Measurements from ENCODE around the gene MARCHF4. TPM values are rescaled to one million over a fixed set of nuclear protein-coding genes. Genes with fewer than 3 reads are reported as not detected.

Gene MARCHF4
- total RNA-seq, 1 donor from 2014 or later, result 0.09 TPM

- DNase-seq (ENCODE audit: low spot score in 2 of 2, unreplicated experiment in 2 of 2), result no peak
- Mint-ChIP-seq H3K4me3 (no peak overlapping the region), H3K4me1 (no peaks in the 10 kb centered on the region), H3K9me3 (no peaks in the 10 kb centered on the region), H3K27ac (no peak overlapping the region), H3K27me3 (ENCODE audit: low read depth) (peaks cover 25% of the 10 kb centered on the region), H3K36me3 (no peaks in the 10 kb centered on the region)
- TF ChIP-seq, protein P1, sequence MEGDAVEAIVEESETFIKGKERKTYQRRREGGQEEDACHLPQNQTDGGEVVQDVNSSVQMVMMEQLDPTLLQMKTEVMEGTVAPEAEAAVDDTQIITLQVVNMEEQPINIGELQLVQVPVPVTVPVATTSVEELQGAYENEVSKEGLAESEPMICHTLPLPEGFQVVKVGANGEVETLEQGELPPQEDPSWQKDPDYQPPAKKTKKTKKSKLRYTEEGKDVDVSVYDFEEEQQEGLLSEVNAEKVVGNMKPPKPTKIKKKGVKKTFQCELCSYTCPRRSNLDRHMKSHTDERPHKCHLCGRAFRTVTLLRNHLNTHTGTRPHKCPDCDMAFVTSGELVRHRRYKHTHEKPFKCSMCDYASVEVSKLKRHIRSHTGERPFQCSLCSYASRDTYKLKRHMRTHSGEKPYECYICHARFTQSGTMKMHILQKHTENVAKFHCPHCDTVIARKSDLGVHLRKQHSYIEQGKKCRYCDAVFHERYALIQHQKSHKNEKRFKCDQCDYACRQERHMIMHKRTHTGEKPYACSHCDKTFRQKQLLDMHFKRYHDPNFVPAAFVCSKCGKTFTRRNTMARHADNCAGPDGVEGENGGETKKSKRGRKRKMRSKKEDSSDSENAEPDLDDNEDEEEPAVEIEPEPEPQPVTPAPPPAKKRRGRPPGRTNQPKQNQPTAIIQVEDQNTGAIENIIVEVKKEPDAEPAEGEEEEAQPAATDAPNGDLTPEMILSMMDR (IDR thresholded peaks at IDR 0.05; ENCODE audit: unreplicated experiment), result no peak
Observed at GRCh38 chr2:216406826-216407225, 34.5 kb upstream of the MARCHF4 start.

- Mint-ChIP-seq H3K27me3 (ENCODE audit: low read depth) (peaks cover 27% of the 10 kb centered on the region), H3K36me3 (no peaks in the 10 kb centered on the region), H3K27ac (no peak overlapping the region)
Observed at GRCh38 chr2:216405588-216405987, 33.3 kb upstream of the MARCHF4 start.

DNA sequence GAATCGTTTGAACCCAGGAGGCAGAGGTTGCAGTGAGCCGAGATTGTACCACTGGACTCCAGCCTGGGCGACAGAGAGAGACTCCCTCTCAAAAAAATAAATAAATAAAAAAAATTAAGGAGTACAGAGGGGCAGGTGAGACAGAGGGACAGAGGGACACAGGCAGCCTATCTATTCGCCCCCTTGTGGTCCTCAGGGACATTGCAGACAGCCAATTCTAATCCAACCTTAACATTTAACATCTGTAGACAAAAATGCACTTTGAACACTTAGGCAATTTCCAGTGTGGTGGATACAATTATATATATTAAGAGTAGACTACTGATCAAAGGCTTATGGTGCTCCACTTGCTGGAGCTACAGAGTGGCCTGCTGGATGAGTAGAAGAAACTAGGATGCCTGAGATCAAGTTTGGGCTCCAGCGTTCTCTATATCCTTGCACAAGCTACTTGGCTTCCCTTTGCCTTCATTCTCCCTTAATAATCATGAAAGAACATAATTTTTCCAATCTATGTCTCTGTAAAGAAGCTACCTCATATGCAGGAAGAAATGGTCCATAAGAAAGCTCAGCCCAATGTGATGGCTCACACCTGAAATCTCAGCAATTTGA is 31.8 kb upstream of the MARCHF4 start:
- no peak overlapping the region for H3K4me3 Mint-ChIP-seq
- DNase-seq (ENCODE audit: low spot score in 2 of 2, unreplicated experiment in 2 of 2), result no peak
- TF ChIP-seq, protein P1 (IDR thresholded peaks at IDR 0.05; ENCODE audit: unreplicated experiment), result no peak

More at GRCh38 chr2:216405588-216405987, 33.3 kb upstream of the MARCHF4 start:
- DNase-seq (ENCODE audit: low spot score in 2 of 2, unreplicated experiment in 2 of 2), result no peak
- TF ChIP-seq, protein P1 (IDR thresholded peaks at IDR 0.05; ENCODE audit: unreplicated experiment), result no peak
- Mint-ChIP-seq H3K4me3 (no peak overlapping the region), H3K9me3 (peaks cover 3% of the 10 kb centered on the region), H3K4me1 (no peaks in the 10 kb centered on the region)

DNA sequence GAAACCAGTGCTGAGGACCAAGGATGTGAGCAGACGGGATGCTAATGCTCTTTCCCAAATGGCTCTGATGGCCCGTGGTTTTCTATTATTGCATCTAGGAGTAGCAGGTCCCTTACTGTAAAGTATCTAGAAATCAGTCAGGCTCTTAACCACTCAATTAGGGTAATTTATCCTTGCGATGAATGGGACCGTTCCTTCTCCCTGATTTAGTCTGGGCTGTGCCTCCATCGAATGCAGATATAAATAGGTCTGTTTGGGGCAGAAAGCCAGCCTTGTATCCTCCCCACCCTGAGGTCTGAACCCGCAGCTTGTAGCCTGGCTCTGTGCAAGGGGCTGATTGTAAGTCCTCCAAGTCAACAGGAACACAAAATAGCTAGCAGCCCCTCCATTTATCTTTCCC is 30.5 kb upstream of the MARCHF4 start:
- DNase-seq (ENCODE audit: low spot score in 2 of 2, unreplicated experiment in 2 of 2), result no peak
- Mint-ChIP-seq H3K27me3 (ENCODE audit: low read depth) (peaks cover 27% of the 10 kb centered on the region), H3K27ac (no peak overlapping the region), H3K36me3 (no peaks in the 10 kb centered on the region), H3K9me3 (peaks cover 4% of the 10 kb centered on the region), H3K4me1 (no peaks in the 10 kb centered on the region), H3K4me3 (no peak overlapping the region)
- TF ChIP-seq, protein P1 (IDR thresholded peaks at IDR 0.05; ENCODE audit: unreplicated experiment), result no peak

More for the DNA sequence above, 31.8 kb upstream of the MARCHF4 start:
- H3K27me3 Mint-ChIP-seq (ENCODE audit: low read depth), result peaks cover 33% of the 10 kb centered on the region
- no peaks in the 10 kb centered on the region for H3K4me1 Mint-ChIP-seq
- H3K27ac Mint-ChIP-seq, result no peak overlapping the region
- H3K9me3 Mint-ChIP-seq, result peaks cover 4% of the 10 kb centered on the region
- no peaks in the 10 kb centered on the region for H3K36me3 Mint-ChIP-seq

GRCh38 chr2:216399621-216400020 is 27.3 kb upstream of the MARCHF4 start:
- H3K27ac Mint-ChIP-seq, result no peak overlapping the region
- H3K4me1 Mint-ChIP-seq, result no peaks in the 10 kb centered on the region
- TF ChIP-seq, protein P1 (IDR thresholded peaks at IDR 0.05; ENCODE audit: unreplicated experiment), result no peak
- DNase-seq (ENCODE audit: low spot score in 2 of 2, unreplicated experiment in 2 of 2), result no peak
- no peak overlapping the region for H3K4me3 Mint-ChIP-seq
- peaks cover 4% of the 10 kb centered on the region for H3K9me3 Mint-ChIP-seq
- peaks cover 20% of the 10 kb centered on the region for H3K27me3 Mint-ChIP-seq (ENCODE audit: low read depth)
- no peaks in the 10 kb centered on the region for H3K36me3 Mint-ChIP-seq
